Ovary (tissue), 3 donors: ENCODE data around the gene CCL19.
"Not testable (repeated sequence)": the region's sequence is repeated elsewhere in the genome, so short reads cannot be mapped to it uniquely, and the experiment has no call there.

Experiments
- EP300 ChIP-seq: sonication (generic); formaldehyde crosslinking; IDR thresholded peaks from one replicate; pipeline ENCODE4 v1.6.1; 2017; ENCODE audit warnings: antibody characterized with exemption
- POLR2A ChIP-seq: fragments of 450-650 bp; IDR thresholded peaks from one replicate; pipeline ENCODE4 v1.6.1; 2017; ENCODE audit warnings: antibody characterized with exemption, mild to moderate bottlenecking, moderate library complexity
- TF ChIP-seq, protein P1 (sequence below), 3 donors: fragments of 450-650 bp in 2 of 3; fragments of 200-600 bp in 1 of 3; IDR thresholded peaks; one replicate each; pipeline versions ENCODE4 v1.5.1 to v1.8.0; 2016 to 2022; ENCODE audit warnings: antibody characterized with exemption in 3 of 3, mild to moderate bottlenecking in 1 of 3
- donor health status: DM: no; HTN: no; CAD: no.

DNA sequence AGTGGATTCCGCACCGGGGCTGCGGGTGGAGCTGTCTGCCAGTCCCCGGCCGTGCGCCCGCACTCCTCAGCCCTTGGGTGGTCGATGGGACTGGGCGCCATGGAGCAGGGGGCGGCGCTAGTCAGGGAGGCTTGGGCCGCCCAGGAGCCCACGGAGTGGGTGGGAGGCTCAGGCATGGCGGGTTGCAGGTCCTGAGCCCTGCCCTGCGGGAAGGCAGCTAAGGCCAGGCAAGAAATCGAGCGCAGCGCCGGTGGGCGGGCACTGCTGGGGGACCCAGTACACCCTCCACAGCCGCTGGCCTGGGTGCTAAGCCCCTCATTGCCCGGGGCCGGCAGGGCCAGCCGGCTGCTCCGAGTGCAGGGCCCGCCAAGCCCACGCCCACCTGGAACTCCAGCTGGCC, 49.1 kb upstream of the CCL19 start:
- TF ChIP-seq, protein P1, sequence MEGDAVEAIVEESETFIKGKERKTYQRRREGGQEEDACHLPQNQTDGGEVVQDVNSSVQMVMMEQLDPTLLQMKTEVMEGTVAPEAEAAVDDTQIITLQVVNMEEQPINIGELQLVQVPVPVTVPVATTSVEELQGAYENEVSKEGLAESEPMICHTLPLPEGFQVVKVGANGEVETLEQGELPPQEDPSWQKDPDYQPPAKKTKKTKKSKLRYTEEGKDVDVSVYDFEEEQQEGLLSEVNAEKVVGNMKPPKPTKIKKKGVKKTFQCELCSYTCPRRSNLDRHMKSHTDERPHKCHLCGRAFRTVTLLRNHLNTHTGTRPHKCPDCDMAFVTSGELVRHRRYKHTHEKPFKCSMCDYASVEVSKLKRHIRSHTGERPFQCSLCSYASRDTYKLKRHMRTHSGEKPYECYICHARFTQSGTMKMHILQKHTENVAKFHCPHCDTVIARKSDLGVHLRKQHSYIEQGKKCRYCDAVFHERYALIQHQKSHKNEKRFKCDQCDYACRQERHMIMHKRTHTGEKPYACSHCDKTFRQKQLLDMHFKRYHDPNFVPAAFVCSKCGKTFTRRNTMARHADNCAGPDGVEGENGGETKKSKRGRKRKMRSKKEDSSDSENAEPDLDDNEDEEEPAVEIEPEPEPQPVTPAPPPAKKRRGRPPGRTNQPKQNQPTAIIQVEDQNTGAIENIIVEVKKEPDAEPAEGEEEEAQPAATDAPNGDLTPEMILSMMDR (IDR thresholded peaks at IDR 0.05): not testable (repeated sequence)
- TF ChIP-seq POLR2A, EP300: not testable (repeated sequence)
